GM18867 (cell line): ENCODE data around the gene RIMBP3C.
"Not testable (repeated sequence)": the region's sequence is repeated elsewhere in the genome, so short reads cannot be mapped to it uniquely, and the experiment has no call there.

ENCODE experiments used
- ATAC-seq: cut with Tn5 transposase; IDR thresholded peaks from one replicate; pipeline ENCODE4 v1.9.1; 2021; ENCODE audit warnings: mild to moderate bottlenecking, moderate library complexity; ENCODE audit not compliant: unreplicated experiment

RIMBP3C gene

GRCh38 chr22:21573293-21573734 is 22.1 kb upstream of the RIMBP3C start:
- no peak for ATAC-seq

- no peak for ATAC-seq
Measured at GRCh38 chr22:21571679-21572078, 20.4 kb upstream of the RIMBP3C start.

GRCh38 chr22:21570398-21570797 is 19.1 kb upstream of the RIMBP3C start:
- ATAC-seq = no peak

DNA sequence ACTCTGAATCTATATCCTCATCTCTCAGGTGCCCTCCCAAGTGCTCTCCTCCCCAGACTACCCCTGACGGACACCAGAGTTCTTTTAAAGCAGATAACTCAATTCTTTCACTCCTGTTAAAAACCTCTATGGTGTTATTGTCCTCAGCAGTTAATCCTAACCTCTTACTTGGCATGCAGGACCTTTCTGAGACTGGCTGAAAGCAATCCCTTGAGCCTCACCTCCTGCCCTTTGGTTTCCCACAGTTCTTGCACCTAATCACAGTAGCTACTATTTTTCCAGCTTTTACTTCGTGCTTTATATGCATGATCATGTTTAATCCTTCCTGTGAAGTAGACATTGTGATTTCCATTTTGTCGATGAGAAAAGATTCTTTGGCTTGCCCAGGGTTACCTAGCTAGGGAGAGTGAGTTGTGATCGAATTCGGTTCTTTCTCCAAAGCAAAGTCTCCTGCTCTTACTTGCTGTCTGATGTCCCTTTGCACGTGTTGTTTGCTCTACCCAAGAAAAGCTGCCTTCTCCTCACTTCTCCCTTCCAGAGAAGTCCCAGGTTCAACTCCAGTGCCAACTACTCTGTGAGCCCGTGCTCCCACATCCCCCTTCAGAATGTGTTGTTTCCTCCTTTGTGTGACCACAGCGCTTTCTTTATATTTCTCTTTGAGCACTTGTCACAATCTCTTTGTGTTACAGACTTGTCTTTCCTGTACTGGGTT is 18.4 kb upstream of the RIMBP3C start:
- no peak for ATAC-seq

- ATAC-seq = not testable (repeated sequence)
Measured at GRCh38 chr22:21569076-21569427, 17.8 kb upstream of the RIMBP3C start.

- no peak for ATAC-seq
Measured at GRCh38 chr22:21568347-21569075, 17.2 kb upstream of the RIMBP3C start.

- ATAC-seq = no peak
Measured at GRCh38 chr22:21567456-21568346, 16.4 kb upstream of the RIMBP3C start, which contains the start of gene UBE2L3. UBE2L3 (plus strand) TSS chr22:21567714; CDS start chr22:21567745, 31 bp downstream.

DNA sequence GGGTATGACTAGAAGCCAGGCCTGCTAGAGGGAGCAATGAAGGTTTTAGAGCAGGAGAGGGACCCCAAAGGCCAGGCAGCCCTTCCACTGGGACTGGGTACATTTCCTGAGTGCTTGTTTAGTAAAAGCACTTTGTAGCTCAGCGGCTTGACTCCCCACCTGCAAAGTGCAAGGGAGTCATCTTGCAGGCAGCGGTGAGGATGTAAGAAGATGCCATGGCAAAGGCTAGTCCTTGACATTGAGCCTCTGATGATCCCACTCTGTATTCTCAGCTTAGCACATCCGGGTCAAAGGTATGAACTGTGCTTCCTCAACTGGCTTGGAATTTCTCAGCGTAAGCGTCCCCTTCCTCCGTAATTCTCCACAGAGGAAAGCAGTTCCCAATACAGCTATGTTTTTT is 13.2 kb upstream of the RIMBP3C start:
- no peak for ATAC-seq

DNA sequence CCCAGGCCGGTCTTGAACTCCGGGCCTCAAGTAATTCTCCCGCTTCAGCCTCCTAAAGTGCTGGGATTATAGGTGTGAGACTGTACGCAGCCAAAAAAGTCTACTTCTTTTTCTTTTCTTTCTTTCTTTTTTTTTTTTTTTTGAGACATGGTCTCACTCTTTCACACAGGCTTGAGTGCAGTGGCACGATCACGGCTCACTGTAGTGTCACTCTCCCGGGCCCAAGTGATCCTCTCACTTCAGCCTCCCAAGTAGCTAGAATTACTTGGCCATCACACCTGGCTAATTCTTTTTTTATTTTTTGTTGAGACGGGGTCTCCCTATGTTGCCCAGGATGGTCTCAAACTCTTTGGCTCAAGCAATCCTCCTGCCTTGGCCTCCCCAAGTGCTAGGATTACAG is 12.7 kb upstream of the RIMBP3C start:
- ATAC-seq = no peak

DNA sequence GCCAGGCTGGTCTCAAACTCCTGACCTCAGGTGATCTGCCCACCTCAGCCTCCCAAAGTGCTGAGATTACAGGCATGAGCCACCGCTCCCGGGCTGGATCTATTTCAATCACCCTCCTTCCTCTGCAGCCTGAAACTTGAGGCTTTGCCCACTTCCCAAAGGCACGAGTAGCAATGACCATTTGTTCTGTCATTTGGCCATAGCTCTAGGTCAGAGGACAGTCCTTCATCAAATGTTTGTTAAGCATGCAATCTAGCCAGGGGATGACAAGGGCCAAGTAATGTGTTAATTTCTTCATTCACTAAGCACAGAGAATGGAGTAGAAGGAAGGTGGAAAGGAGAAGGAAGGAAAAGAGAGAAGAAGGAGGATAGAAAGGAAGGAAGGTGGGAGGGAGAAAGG is 9.4 kb upstream of the RIMBP3C start:
- not testable (repeated sequence) for ATAC-seq

GRCh38 chr22:21559345-21560125 is 8.3 kb upstream of the RIMBP3C start:
- ATAC-seq = not testable (repeated sequence)

DNA sequence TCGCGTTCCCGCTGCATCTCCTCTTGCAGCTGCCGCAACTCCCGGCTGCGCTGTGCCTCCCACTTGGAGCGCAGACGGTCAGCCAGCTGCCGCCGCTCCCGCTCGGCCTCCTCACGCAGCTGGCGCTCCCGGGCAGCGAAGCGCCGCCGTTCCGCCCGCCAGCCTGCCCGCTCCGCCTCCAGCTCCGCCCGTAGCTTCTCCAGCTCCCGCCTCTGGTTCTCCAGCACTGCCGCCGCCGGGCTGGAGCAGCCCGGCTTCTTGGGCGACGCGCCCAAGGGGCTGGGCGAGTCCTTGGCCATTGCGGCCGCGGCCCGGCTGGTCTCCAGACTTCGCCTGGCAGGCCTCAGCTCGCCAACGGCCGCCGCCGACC is 598 bp downstream of the RIMBP3C start:
- peak; percentile 35 for ATAC-seq

- peak; percentile 67 for ATAC-seq
Measured at GRCh38 chr22:21550008-21550677, 1.1 kb downstream of the RIMBP3C start.

- ATAC-seq = peak; percentile 22
Measured at GRCh38 chr22:21549558-21549957, 1.7 kb downstream of the RIMBP3C start.

GRCh38 chr22:21544432-21545322 is 6.6 kb downstream of the RIMBP3C start:
- not testable (repeated sequence) for ATAC-seq

- not testable (repeated sequence) for ATAC-seq
Measured at GRCh38 chr22:21539862-21540261, 11.4 kb downstream of the RIMBP3C start.

- ATAC-seq = not testable (repeated sequence)
Measured at GRCh38 chr22:21532863-21533648, 18.2 kb downstream of the RIMBP3C start.

DNA sequence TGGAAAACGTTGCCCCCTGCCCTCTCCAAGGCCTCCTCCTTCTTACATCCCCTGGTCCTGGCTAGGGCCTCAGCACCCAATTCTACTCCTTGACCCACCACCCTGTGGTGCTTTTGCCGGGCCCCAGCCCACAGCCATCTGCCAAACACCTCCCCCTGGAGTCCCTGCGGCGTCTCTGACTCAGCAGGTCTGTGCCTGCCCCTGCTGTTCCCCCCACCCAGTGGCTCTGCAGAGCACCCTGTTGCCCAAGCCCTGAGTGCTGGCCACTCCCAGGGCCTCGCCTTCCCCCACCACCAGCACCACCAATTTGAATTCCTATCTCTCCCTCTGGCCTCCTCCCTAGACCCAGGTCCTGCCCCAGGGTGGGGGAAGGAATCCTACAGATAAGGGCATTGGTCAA is 19.7 kb downstream of the RIMBP3C start:
- ATAC-seq = not testable (repeated sequence)
